Prostate gland (tissue), 2 donors: ENCODE data around the gene ADCY3.

Experiments
- CTCF ChIP-seq, 4 experiments: fragments of 200-600 bp in 2 of 4; fragments of 450-650 bp in 2 of 4; sonication (generic) in 2 of 4; IDR thresholded peaks; 1 replicate in 3 of 4; 2 replicates in 1 of 4; pipeline ENCODE4 v1.5.1; 2016 to 2019; ENCODE audit warnings: antibody characterized with exemption in 4 of 4, mild to moderate bottlenecking in 2 of 4, moderate library complexity in 2 of 4
- POLR2A ChIP-seq: fragments of 450-650 bp; IDR thresholded peaks from one replicate; pipeline ENCODE4 v1.6.1; 2016; ENCODE audit warnings: antibody characterized with exemption, mild to moderate bottlenecking
- POLR2AphosphoS5 ChIP-seq: sonication (generic); formaldehyde crosslinking; IDR thresholded peaks from one replicate; pipeline ENCODE4 v1.6.1; 2017; ENCODE audit warnings: antibody characterized with exemption

- no peak for TF ChIP-seq CTCF (IDR thresholded peaks at IDR 0.05)
- TF ChIP-seq POLR2AphosphoS5: no peak
- TF ChIP-seq POLR2A: no peak
Observed at GRCh38 chr2:24859968-24860600, 60.0 kb downstream of the ADCY3 start.
